ENCODE results near the gene TPD52L1.
"Not testable (repeated sequence)": the region's sequence is repeated elsewhere in the genome, so short reads cannot be mapped to it uniquely, and the experiment has no call there.

TPD52L1 gene

DNA sequence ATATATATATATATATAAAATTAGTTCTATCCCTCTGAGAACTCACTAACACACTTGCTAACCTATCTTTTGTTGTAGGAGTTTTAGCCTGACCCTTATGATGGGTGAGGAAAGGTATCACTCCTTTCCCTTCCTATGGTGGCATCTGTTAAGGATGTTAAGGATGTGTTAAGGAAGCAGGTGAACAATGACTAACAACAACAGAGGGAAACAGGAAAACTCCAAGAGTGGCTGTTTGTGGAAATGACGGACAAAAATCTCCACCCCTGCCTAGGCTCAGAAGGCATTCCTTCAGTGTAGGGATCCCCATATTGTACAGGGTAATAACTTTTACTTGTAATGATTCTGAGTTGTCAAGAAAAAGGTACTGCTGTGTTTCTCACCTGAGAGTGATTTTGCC, 8.8 kb upstream of the TPD52L1 start:
- no peak for DNase-seq

DNA sequence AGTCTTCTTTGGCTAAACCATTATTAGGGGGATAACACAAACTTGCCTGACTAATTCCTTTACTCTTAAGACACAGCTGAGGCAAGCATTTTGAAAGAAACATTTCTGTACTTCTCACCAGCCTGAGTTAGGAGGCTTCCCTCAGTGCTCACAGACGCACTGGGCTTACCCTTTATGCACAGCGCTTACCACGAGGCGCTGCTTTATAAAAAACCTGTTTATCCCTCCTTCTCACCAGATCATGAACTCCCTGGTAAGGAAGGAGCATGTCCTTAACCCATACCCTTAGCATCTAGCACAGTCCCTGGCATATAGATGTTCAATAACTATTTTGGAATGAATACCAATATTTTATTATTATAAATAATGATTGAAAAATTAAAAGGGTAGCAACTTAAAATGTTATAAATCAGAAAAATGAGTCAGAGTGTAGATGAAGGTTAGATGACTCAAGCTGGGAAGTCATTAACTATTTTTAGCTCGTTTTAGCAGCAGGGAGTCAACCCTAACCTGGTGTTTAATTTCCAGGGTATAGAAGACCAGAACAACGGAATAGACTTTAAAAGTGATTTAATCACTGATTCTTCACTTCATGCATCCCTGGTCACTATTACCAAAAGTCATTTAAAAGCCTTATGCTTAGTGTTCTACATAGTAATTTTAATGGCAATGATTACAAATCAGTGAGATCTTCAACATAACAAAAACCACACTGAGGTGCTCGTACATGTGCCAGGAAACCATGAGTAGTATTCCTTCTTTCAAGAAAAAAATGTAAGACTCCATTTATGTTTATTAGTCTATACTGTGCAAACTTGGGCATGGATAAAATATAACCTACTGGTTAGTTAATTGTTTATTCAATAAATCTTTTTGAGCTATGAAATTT, 4.1 kb upstream of the TPD52L1 start:
- no peak for DNase-seq

DNA sequence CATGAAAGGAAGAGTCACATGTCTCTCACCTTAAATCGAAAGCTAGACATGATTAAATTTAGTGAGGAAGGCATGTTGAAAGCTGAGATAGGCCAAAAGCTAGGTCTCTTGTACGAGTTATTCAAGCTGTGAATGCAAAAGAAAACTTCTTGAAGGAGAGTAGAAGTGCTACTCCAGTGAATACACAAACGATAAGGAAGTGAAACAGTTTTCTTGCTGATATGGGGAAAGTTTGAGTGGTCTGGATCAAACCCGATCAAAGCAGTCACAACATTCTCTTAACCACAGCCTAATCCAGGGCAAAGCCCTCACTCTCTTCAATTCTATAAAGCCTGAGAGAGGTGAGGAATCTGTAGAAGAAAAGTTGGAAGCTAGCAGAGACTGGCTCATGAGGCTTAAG, 1.9 kb upstream of the TPD52L1 start:
- DNase-seq: no peak

DNA sequence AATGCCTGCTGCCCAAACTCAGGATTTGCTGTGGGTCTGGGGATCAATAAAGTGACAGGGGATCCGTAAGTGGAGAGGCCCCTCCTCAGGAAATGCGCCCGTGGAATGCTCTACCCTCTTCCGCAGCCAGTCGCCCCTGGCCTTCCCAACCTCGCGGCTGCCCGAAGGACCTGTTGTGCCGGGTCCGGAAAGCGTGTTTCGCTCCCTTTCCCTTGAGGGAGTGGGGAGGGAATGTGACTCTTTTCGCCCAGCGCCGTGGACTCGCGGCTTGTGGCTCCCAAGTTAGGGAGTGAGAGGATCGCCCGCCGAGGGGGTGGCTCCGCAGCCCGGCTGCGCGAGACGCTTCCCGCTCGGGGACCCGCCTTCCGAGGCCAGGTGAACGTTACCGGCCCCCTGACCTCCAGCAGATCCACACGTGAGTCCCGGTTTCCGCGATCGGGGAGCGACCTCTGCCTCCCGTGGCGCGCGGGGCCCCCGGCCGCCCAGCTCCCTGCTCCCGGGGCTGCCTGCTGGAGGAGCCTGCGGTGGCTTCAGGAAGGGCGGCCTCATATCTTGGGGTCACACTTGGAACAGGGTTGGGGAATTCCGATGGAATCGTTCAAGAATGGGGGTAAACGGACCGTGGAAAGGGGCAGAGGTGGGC, 666 bp downstream of the TPD52L1 start:
- DNase-seq: no peak

DNA sequence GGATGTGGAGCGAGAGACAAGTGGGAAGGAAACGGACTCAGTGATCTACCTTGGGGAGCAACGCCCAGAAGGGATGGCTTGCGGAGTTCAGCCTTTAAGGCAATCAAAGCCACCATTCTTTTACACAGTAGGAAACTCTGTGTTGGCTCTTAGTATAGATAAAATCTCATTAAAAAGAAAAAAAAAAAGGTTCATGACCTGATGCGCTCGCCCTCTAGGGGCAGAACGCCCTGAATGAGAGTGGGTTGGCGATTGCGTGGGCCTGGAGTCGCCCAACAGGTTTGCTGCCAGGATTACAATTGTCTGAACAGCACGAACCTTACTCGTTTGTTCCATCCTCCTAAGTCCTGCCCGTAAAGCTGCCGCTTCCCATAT, 1.2 kb downstream of the TPD52L1 start:
- DNase-seq: no peak

DNA sequence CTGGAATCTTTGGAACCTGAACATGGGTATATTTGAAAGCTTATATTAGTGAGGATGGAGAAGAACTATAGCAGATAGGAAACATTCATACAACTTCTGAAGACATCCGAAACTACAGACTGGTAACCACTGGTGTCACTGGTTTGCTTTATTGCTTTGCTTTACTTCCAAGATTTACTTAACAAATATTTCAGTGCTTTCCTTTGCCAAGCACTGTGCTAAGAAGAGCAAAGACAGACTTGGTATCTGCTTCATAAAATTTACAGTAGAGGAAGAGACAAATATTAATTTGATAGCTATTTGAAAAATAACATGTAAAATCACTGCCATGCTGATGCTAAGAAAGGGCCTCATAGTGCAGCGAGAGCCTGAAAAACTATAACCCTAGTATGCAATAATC, 1.8 kb downstream of the TPD52L1 start:
- no peak for DNase-seq

DNA sequence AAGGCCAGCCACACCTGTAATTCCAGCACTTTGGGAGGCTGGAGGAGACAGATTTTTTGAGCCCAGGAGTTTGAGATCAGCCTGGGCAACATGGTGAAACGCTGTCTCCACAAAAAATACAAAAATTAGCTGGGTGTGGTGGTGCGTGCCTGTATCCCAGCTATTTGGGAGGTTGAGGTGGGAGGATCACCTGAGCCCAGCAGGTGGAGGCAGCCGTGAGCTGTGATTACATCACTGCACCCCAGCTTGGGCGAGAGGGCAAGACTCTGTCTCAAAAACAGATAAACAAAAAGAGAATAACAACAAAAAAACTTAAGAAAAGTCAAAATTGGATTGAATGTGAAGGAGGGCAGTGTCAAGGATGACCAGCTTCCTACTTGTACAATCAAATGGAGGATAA, 2.9 kb downstream of the TPD52L1 start:
- DNase-seq: no peak

DNA sequence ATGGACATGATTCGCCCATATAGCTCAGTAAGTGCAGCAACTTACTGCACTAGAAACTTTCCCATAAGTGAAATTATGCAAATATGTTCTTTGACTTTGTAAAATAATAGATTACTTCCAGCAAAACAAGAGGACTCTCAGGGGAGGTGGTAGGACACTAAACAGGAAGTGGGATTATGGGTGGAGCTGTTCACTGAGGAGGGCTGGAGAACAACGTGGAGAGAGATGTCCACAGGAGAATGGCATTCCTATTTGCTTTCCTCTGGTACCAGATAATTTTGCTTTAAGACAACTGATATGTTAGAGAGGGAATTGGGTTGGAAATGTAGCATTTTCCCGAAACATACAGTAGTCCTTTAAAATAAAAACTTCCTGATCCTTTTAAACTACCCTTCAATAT, 3.7 kb downstream of the TPD52L1 start:
- no peak for DNase-seq

DNA sequence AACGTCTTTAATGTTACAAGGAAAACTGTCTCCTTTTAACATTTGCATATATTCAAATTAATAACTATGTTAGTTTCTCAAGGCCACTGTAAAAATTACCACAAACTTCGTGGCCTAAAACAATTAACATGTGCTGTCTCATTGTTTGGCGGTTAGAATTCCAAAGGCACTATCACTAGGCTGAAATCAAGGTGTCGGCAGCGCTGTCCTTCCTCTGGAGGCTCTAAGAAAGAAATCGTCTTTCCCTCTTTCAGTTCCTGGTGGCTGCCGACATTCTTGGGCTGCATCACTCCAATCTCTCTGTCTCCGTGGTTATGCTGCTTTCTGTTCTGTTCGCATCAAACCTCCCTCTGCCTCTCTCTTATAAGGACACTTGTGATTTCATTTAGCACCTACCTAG, 4.2 kb downstream of the TPD52L1 start:
- no peak for DNase-seq

DNA sequence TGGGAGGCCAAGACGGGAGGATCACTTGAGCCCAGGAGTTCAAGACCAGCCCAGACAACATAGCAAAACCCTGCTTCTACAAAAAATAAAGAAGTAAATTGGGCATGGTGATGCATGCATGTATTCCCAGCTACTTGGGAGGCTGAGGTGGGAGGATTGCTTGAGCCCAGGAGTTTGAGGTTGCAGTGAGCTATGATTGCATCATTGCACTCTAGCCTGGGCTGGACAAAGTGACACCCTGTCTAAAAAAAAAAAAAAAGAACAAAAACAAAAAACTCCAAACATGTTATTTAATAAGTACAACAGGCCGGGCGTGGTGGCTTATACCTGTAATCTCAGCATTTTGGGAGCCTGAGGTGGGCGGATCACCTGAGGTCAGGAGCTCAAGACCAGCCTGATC, 9.8 kb downstream of the TPD52L1 start:
- DNase-seq: not testable (repeated sequence)

DNA sequence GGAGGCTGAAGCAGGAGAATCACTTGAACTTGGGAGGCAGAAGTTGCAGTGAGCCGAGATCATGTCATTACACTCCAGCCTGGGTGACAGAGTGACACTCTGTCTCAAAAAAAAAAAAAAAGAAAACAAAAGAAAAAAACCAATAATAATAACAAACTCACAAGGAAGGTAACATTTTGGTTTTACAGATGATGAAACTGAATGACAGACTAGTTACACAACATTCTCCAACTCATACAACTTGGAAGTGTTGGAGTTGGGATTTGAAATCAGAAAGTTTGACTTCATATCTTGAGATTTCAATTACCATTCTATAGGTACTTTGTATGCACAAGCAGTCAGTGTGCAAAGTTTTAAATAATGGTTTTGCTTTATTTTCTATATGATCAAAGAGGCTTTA, 10.2 kb downstream of the TPD52L1 start:
- DNase-seq: no peak

DNA sequence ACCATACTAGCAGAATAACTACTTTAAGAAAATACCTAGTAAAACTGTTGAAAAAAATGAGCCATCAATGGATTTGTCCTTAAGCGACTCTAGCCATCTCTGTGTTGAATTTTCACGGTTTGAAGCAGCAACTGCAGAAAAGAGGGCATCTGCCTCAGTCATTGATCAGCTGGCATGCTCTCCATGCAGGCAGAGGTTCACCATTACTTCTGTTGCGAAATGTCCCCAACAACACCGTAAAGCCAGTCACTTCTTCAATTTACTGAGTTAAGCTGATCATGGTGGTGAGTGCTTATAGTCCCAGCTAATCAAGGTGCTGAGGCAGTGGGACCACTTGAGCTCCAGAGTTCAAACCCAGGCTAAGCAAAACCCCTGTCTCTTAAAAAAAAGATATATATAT, 11.1 kb downstream of the TPD52L1 start:
- no peak for DNase-seq

DNA sequence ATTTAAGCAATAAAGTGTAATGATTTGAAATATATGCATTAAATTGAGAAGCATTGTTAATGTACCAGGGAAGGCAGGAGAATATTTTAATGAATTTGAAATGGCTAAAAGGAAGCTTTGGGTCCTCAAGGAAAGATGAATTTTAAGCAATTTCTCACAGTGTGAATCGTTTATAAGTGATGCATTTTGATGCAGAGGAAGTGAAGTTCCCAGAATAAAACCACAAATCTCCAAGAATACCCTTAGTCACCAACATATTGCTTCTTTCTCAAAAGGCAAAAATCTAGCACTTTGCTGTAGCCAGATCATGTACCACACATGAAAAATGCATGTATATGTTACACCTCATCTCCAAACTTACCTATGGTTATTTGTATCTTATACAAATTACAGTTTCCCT, 11.7 kb downstream of the TPD52L1 start:
- DNase-seq: no peak

DNA sequence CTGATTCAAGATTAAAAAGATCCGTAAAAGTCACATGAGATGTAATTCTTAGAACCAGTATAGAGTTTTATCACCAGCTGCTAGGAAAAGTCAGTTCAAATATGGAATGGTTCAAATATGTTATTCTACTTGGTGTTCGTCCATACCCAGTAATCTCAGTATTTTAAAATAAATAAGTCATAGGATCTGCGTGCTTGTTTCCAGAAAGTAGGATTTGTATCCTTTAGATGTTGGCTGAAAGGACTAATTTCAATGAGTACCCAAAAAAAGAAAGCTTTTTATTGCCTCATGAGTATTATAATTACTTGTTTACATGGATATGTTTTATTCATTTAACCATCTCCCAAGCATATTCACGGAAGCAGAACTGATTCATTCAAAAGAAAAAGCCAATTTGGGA, 12.2 kb downstream of the TPD52L1 start:
- DNase-seq: no peak

DNA sequence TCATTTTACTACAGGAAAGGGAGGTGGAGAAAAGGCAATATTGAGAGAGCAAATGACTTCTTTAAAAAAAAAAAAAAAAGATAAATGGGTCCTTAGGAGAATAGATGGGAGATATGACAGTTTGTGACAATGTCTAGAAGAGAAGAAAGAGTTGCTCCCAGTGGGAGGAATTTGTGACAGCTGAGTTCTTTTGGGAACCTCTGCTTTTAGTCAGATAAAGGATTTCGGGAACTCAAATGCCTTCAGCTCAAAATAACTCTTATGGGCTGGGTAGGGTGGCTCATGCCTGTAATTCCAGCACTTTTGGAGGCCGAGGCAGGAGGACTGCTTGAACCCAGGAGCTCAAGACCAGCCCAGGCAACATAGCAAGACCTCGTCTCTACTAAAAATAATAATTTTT, 13.1 kb downstream of the TPD52L1 start:
- DNase-seq: no peak

DNA sequence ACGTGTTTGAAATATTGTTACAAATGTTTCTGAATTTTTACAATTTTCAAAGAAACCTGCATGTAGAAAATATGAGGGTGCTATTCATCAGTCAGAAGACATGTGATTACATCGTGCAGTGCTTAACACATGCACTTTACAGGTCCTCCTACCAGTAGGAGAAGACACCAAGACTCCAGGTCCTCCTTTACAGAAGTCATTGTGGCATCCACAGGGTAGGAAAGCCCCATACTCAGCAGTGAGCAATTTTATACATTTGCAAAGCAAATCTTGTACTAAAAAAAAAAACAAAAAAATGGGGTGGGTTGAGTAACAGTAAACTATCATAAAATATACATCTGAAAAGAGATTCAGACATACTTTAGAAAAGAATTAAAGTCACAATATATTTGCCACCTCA, 14.0 kb downstream of the TPD52L1 start:
- no peak for DNase-seq

DNA sequence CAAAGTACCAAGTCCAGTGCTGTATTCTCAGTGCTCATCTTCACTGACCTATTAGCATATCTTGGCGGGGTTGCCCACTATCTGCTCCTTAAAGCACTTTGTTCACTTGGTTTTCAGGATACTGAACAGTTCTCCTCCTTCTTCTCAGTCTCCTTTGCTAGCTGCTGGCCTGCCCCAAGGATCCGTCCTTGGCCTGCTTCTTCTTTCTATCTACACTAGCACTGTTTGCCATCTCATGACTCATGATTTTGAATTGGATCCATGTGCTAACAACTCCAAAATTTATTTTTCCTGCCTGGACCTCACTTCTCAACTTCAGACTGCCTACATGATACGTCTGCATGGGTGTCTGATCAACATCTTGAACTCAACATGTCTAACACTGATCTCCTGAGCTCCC, 15.5 kb downstream of the TPD52L1 start:
- no peak for DNase-seq

DNA sequence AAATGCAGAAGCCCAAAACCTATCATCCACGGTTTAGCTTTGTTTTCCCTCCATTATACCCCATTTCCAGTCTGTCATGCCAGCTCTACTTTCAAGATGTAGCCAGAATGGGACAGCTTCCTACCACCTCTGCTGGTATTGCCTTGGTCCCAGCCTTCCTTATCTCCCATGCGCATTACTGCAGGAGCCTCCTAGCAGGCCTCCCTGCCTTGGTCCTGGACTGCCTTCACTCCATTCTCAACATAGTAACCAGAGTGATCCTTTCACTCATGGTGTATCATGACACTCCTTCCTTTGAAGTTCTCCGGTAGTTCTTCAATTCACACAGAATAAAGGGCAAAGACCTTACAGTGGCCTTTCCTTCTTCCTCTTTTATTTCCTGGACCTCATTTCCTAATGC, 15.9 kb downstream of the TPD52L1 start:
- DNase-seq: no peak

DNA sequence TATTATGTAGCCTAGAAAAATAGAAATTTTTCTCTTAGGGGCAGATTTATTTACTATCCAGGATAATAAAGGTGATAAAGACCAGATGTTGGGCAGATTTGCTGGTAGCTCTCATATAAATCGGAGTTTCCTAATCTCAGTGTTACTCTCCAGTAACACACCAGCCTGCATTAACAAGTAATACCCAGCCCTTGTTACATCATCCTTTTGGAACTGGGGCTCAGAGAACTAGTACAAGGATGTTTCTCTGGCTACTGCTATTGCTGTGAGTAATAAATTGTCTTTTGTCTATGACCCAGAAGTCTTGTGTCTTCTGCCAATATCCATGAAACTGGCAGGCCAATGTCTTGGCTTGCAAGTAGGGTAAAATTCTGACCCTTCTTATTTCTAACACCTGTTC, 16.8 kb downstream of the TPD52L1 start:
- no peak for DNase-seq

DNA sequence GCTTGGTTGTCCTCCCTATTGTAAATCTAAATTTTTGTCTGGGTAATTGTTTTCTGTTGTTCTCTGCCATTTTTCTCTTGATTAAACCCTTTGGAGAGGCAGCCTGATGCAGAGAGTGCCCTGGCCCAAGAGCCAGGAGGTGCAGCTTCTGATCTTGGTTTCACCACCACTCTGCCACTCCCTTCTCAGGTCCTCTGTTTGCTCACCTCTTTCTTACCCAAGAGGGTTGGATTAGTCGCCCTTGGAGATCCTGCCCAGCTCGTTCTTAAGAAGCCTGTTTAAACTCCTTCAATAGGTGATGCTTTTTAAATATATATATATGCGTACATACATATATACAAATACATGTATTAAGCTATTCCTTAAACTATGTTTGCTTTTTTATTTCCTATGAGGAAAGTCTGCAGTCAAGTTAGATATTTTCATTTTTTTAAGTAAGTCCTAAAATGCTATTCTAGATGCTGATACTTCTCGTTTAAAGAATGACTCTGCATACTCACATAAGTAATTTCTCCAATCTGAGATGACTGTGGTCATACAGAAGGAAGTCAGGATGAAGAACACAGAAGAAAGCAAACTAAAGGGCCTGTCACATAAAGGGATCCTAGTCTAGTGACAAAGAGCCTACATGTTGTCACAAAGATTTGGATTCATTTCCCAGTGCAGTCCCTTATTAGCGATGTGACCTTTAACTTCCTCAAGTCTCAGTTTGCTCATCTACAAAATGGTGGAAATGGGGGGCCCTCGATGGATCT, 19.9 kb downstream of the TPD52L1 start:
- no peak for DNase-seq

DNA sequence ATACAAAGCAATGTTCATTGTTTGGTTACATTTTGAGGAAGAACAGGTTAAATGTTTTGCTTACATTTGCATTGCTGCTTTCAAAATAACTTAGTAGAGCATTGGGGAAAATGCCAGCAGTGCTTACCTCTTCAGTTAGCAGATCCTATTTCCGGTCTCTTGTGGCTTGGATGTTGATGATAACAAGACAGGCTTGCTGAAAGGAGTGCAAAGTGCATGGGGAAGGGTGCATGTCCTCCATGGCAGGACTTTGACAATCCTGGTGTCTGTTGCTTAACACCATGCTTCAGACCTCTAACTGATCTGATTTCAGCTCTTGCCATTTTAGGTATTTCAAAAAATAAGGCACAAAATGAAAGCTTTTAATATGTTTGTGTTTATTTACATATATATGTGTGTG, 21.1 kb downstream of the TPD52L1 start:
- no peak for DNase-seq

DNA sequence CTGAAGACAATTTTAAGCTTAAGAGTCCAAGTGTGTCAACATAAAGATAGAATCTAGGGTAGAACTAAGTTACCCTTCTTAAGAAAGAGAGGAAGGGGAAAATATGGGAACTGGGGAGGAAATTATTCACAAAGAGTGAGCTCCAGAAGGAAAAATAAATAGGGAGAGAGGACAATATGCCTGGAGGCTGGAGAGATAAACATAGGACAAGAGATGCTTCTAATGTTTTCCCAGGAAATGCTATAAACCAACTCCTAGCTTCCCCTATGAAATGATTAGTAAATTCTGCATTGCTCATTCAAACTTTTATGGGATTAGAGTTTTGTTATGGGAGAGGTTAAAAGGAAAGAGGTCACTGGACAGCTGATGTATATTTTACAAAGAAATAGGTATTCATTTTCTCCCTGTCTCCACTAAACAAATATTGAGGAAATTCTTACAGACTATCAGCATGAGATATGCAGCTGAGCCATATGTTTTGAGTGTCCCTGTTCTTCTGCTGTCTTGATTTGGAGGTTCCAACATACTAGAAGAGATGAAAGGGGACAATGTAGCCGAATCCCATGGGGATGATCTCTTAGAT, 22.0 kb downstream of the TPD52L1 start:
- DNase-seq: no peak

DNA sequence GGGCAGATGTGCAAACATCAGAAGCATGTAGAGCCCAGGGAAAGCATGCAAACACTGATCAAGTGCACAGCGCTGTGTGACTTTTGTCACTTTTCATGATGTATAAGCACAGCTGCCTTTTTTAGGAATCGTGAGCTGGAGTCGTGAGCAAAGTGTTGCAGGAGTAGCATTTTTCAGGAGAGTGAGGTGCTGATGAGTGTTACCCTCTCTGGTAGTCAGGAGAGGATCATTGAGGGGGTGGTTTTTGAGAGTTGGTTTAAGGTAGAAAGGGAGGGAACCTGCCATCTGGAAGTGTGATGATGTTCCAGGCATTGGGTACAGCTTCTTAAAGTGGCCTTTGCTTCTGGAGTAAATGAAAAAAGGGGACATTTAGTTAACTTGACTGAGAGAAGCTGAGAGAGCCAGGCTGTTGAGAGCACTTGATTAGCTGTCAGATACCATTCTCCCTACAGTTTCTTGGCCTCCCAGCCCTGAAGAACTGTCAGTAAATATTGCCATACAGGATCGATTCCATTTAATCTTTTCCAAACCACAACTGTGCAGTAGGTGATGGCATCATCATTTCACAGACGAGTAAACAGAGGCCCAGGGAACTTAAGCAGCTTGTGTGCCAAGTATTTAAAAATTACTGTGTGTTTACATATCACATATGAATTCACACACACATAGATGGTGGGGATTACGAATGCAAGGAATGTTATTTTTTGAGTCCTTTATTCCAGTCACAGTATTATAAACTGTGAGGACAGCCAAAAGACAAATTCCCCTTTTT, 28.9 kb downstream of the TPD52L1 start:
- DNase-seq: no peak

Data from activated naive CD4-positive, alpha-beta T cell (primary cell).